AG04449 (cell line): ENCODE data around the gene INTS11.

Experiments used
- CTCF ChIA-PET: fragments of 350-600 bp; formaldehyde crosslinking; extraction: SDS; loops from one replicate; lab custom pipeline; 2021; ENCODE audit warnings: antibody characterized with exemption; lab: Yijun Ruan, JAX
- POLR2A ChIA-PET: fragments of 400-600, 350-600 bp; formaldehyde crosslinking; extraction: SDS; loops from one replicate; lab custom pipeline; 2020; ENCODE audit warnings: antibody characterized with exemption, inconsistent platforms; lab: Yijun Ruan, JAX
- DNase-seq: peaks from one replicate; pipeline ENCODE4 v3.0.0-alpha.2; 2010; ENCODE audit warnings: low read depth, low spot score
- H3K4me3 ChIP-seq: 2 replicates; pipeline ENCODE4 v1.5.1; 2011; ENCODE audit warnings: low read depth, mild to moderate bottlenecking, control low read depth, low read length
- CTCF ChIP-seq: IDR thresholded peaks from one replicate; pipeline ENCODE4 v1.5.1; 2011; ENCODE audit warnings: mild to moderate bottlenecking, moderate library complexity, low read length, control low read depth, inconsistent platforms; ENCODE audit not compliant: insufficient read depth; ENCODE audit errors: missing control alignments

The INTS11 gene

GRCh38 chr1:1364266-1364665 is 39.8 kb upstream of the INTS11 start:
- CTCF ChIA-PET = interaction anchor here (2.4 kb wide), 1 partner anchor 10 kb away, joined by 11 read pairs; no protein-coding TSS in a partner anchor
- POLR2A ChIA-PET = no interaction called here
- H3K4me3 ChIP-seq = no peak overlapping the region
- no peak for DNase-seq
- TF ChIP-seq CTCF = no peak

- H3K4me3 ChIP-seq = peak overlapping the region; percentile 15
- ChIA-PET CTCF (interaction anchor here (2.4 to 2.6 kb wide), 2 partner anchors 10 to 12 kb away, joined by 11 to 18 read pairs; no protein-coding TSS in a partner anchor), POLR2A (interaction anchor here (0.7 to 0.8 kb wide), 2 partner anchors 13 to 14 kb away, joined by 8 to 11 read pairs; partner anchors contain the start of gene AURKAIP1)
- DNase-seq = no peak
- peak; percentile 53 for TF ChIP-seq CTCF
Observed at GRCh38 chr1:1361982-1362423, 37.5 kb upstream of the INTS11 start.

- CTCF ChIA-PET = interaction anchor here (2.6 kb wide), 1 partner anchor 10 kb away, joined by 18 read pairs; no protein-coding TSS in a partner anchor
- POLR2A ChIA-PET = interaction anchor here (0.8 kb wide), 1 partner anchor 14 kb away, joined by 11 read pairs; the partner anchor contains the start of gene AURKAIP1
- no peak overlapping the region; the same call in 1 of the 2 replicates for H3K4me3 ChIP-seq
- no peak for DNase-seq
- no peak for TF ChIP-seq CTCF
Observed at GRCh38 chr1:1361233-1361981, 36.9 kb upstream of the INTS11 start.

GRCh38 chr1:1360506-1361169 is 36.2 kb upstream of the INTS11 start:
- ChIA-PET POLR2A (interaction anchor here (0.6 to 1.0 kb wide), 5 partner anchors 9 to 363 kb away, joined by 3 read pairs; partner anchors contain the start of gene AURKAIP1), CTCF (no interaction called here)
- no peak overlapping the region for H3K4me3 ChIP-seq
- TF ChIP-seq CTCF = no peak
- DNase-seq = peak; percentile 63

- no peak for TF ChIP-seq CTCF
- ChIA-PET CTCF (interaction anchor here (3.3 kb wide), 1 partner anchor 11 kb away, joined by 27 read pairs; no protein-coding TSS in a partner anchor), POLR2A (interaction anchor here (0.6 to 2.1 kb wide), 6 partner anchors 12 to 362 kb away, joined by 3 to 15 read pairs (median 3); partner anchors contain the start of gene AURKAIP1)
- H3K4me3 ChIP-seq = peak overlapping the region; percentile 29
- DNase-seq = peak; percentile 40
Observed at GRCh38 chr1:1359664-1360468, 35.4 kb upstream of the INTS11 start.
